Measurements from ENCODE around the gene PHGDH. TPM values are rescaled to one million over a fixed set of nuclear protein-coding genes. Genes with fewer than 3 reads are reported as not detected.

PHGDH gene
- total RNA-seq, 1 donor, result 184 TPM

- Histone ChIP-seq H3K79me2 (ENCODE audit: insufficient read depth, low read length) (no peaks in the 10 kb centered on the region), H3K4me3 (ENCODE audit: insufficient read depth, low read length) (peak overlapping the region; percentile 72), H3K27ac (ENCODE audit: low read depth, low read length) (peak overlapping the region; percentile 56), H2AFZ (ENCODE audit: low read length) (peak overlapping the region; percentile 94), H3K4me2 (ENCODE audit: insufficient read depth, low read length) (peak overlapping the region; percentile 97), H3K4me1 (ENCODE audit: insufficient read depth, low read length) (peaks cover 39% of the 10 kb centered on the region), H3K36me3 (ENCODE audit: insufficient read depth, low read length) (no peaks in the 10 kb centered on the region), H3K27me3 (ENCODE audit: insufficient read depth, low read length) (peaks cover 8% of the 10 kb centered on the region), H4K20me1 (ENCODE audit: insufficient read depth, low read length) (no peaks in the 10 kb centered on the region), H3K9me3 (ENCODE audit: low read depth, low read length) (no peaks in the 10 kb centered on the region)
- peak; percentile 90 for TF ChIP-seq CTCF (IDR thresholded peaks at IDR 0.05; ENCODE audit: extremely low read depth, low read depth, low read length)
- DNase-seq (ENCODE audit: insufficient read length, low spot score, missing footprints), result peak; percentile 89
These were observed 36.1 kb upstream of the PHGDH start for GRCh38 chr1:119675349-119676345.

DNA sequence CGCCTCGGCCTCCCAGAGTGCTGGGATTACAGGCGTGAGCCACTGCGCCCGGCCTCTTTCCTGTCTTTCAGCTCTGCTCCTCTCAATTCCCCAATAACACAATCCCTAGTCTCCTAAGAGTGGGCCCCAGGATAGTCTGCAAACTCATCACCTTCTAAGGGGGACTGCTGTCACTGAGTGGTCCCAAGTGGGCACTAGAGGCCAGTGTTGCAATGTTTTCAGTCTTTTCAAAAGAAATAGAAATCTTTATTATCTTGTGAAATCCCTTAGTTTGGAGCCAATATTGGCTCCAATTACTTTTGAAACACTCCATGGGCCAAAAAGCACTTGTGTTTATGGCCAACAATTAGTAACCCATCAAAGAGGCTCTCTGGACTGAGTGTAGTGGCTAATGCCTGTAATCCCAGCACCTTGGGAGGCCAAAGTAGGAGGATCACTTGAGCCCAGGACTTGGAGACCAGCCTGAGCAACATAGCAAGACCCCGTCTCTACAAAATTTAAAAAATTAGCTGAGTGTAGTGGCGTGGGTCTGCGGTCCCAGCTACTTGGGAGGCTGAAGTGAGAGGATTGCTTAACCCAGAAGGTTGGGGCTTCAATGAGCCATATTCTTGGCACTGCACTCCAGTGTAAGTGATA is 35.0 kb upstream of the PHGDH start:
- no peak overlapping the region for H3K4me2 ChIP-seq (ENCODE audit: insufficient read depth, low read length)
- no peaks in the 10 kb centered on the region for H3K36me3 ChIP-seq (ENCODE audit: insufficient read depth, low read length)
- no peak overlapping the region for H3K4me3 ChIP-seq (ENCODE audit: insufficient read depth, low read length)
- no peaks in the 10 kb centered on the region for H3K9me3 ChIP-seq (ENCODE audit: low read depth, low read length)
- no peaks in the 10 kb centered on the region for H3K79me2 ChIP-seq (ENCODE audit: insufficient read depth, low read length)
- TF ChIP-seq CTCF (IDR thresholded peaks at IDR 0.05; ENCODE audit: extremely low read depth, low read depth, low read length), result peak; percentile 28
- DNase-seq (ENCODE audit: insufficient read length, low spot score, missing footprints), result no peak
- H4K20me1 ChIP-seq (ENCODE audit: insufficient read depth, low read length), result no peaks in the 10 kb centered on the region
- H3K27me3 ChIP-seq (ENCODE audit: insufficient read depth, low read length), result peaks cover 8% of the 10 kb centered on the region
- no peak overlapping the region for H3K27ac ChIP-seq (ENCODE audit: low read depth, low read length)
- H3K4me1 ChIP-seq (ENCODE audit: insufficient read depth, low read length), result peaks cover 39% of the 10 kb centered on the region
- H2AFZ ChIP-seq (ENCODE audit: low read length), result no peak overlapping the region

DNA sequence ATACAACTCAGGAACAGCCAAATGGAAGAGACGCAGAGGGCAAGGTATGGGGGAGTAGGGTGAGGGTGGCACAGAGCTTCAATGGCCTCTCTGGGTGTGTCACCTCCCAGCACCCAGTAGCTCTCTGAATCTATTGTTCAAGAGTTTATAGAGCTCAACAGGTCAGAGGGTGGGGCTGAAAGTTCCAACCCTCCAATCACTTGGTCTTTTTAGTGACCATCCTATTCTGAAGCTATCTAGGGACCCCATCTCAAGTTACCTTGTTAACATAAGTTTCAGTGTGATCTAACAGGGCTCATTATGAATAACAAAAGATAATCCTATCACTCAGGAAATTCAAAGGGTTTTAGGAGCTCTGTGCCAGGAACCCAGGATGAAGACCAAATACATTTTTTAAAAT is 32.5 kb upstream of the PHGDH start:
- no peaks in the 10 kb centered on the region for H3K36me3 ChIP-seq (ENCODE audit: insufficient read depth, low read length)
- H2AFZ ChIP-seq (ENCODE audit: low read length), result no peak overlapping the region
- H3K4me1 ChIP-seq (ENCODE audit: insufficient read depth, low read length), result peaks cover 23% of the 10 kb centered on the region
- H3K9me3 ChIP-seq (ENCODE audit: low read depth, low read length), result no peaks in the 10 kb centered on the region
- H4K20me1 ChIP-seq (ENCODE audit: insufficient read depth, low read length), result no peaks in the 10 kb centered on the region
- no peak for DNase-seq (ENCODE audit: insufficient read length, low spot score, missing footprints)
- H3K27me3 ChIP-seq (ENCODE audit: insufficient read depth, low read length), result peaks cover 11% of the 10 kb centered on the region
- H3K27ac ChIP-seq (ENCODE audit: low read depth, low read length), result no peak overlapping the region
- no peak for TF ChIP-seq CTCF (IDR thresholded peaks at IDR 0.05; ENCODE audit: extremely low read depth, low read depth, low read length)
- no peak overlapping the region for H3K4me2 ChIP-seq (ENCODE audit: insufficient read depth, low read length)
- no peaks in the 10 kb centered on the region for H3K79me2 ChIP-seq (ENCODE audit: insufficient read depth, low read length)
- no peak overlapping the region for H3K4me3 ChIP-seq (ENCODE audit: insufficient read depth, low read length)

- Histone ChIP-seq H3K4me1 (ENCODE audit: insufficient read depth, low read length) (peaks cover 13% of the 10 kb centered on the region), H3K9me3 (ENCODE audit: low read depth, low read length) (no peaks in the 10 kb centered on the region), H3K27ac (ENCODE audit: low read depth, low read length) (no peak overlapping the region), H4K20me1 (ENCODE audit: insufficient read depth, low read length) (no peaks in the 10 kb centered on the region), H2AFZ (ENCODE audit: low read length) (no peak overlapping the region), H3K4me3 (ENCODE audit: insufficient read depth, low read length) (no peak overlapping the region), H3K36me3 (ENCODE audit: insufficient read depth, low read length) (no peaks in the 10 kb centered on the region), H3K27me3 (ENCODE audit: insufficient read depth, low read length) (peaks cover 13% of the 10 kb centered on the region), H3K4me2 (ENCODE audit: insufficient read depth, low read length) (no peak overlapping the region), H3K79me2 (ENCODE audit: insufficient read depth, low read length) (no peaks in the 10 kb centered on the region)
- no peak for DNase-seq (ENCODE audit: insufficient read length, low spot score, missing footprints)
- no peak for TF ChIP-seq CTCF (IDR thresholded peaks at IDR 0.05; ENCODE audit: extremely low read depth, low read depth, low read length)
These were observed 31.5 kb upstream of the PHGDH start for GRCh38 chr1:119680193-119680592.

All from osteoblast (primary cell).